Naive B cell (primary cell): ENCODE data around the gene TEAD1. TPM values are rescaled to one million over a fixed set of nuclear protein-coding genes. Genes with fewer than 3 reads are reported as not detected.
A peak's percentile ranks its signal among the peaks of the same experiment; 100 is the strongest.

Experiments
- ATAC-seq, 2 donors: fragments of 150-1000 bp; cut with Tn5 transposase; 2 replicates each; pipeline ENCODE4 v1.10.0; 2021; ENCODE audit warnings: low read depth in 2 of 2, mild to moderate bottlenecking in 2 of 2, moderate library complexity in 2 of 2
- DNase-seq: peaks from one replicate; pipeline ENCODE4 v3.0.0; 2022
- H3K27ac Mint-ChIP-seq, 6 donors: one replicate each; pipeline ENCODE4 v1.8.0; 2020 to 2022; ENCODE audit warnings: mild to moderate bottlenecking in 6 of 6, mixed read lengths in 6 of 6, moderate library complexity in 5 of 6, inconsistent platforms in 2 of 6
- H3K27me3 Mint-ChIP-seq, 3 donors: one replicate each; pipeline ENCODE4 v1.8.0; 2021 to 2022; ENCODE audit warnings: mixed read lengths in 3 of 3, mild to moderate bottlenecking in 1 of 3
- H3K36me3 Mint-ChIP-seq, 2 donors: one replicate each; pipeline ENCODE4 v1.8.0; 2020 to 2022; ENCODE audit warnings: mixed read lengths in 2 of 2, inconsistent platforms in 1 of 2, mild to moderate bottlenecking in 1 of 2
- H3K4me1 Mint-ChIP-seq, 3 donors: one replicate each; pipeline ENCODE4 v1.8.0; 2020 to 2022; ENCODE audit warnings: mixed read lengths in 3 of 3, inconsistent platforms in 1 of 3, mild to moderate bottlenecking in 1 of 3, moderate library complexity in 1 of 3
- H3K4me3 Mint-ChIP-seq, 8 donors: one replicate each; pipeline ENCODE4 v1.8.0; 2020 to 2022; ENCODE audit warnings: mild to moderate bottlenecking in 8 of 8, mixed read lengths in 8 of 8, moderate library complexity in 8 of 8, inconsistent platforms in 2 of 8
- H3K9me3 Mint-ChIP-seq, 7 donors: one replicate each; pipeline ENCODE4 v1.8.0; 2020 to 2022; ENCODE audit warnings: mixed read lengths in 7 of 7, mild to moderate bottlenecking in 5 of 7, inconsistent platforms in 2 of 7, moderate library complexity in 1 of 7
- polyA plus RNA-seq, 6 donors: library from polyadenylated mRNA; unstranded; fragments of 300-500 nt; fragmentation: Illumina TruSeq; gene quantifications; one replicate each; pipeline ENCODE4 v1.2.3, GENCODE V29; 2021; ENCODE audit warnings: low read depth in 6 of 6

TEAD1 gene
- polyA plus RNA-seq, 6 donors from 2014 or later: not detected

- DNase-seq (no peak), ATAC-seq (no peak)
- no peaks in the 10 kb centered on the region for H3K36me3 Mint-ChIP-seq
- no peaks in the 10 kb centered on the region for H3K4me1 Mint-ChIP-seq
- no peak overlapping the region for H3K4me3 Mint-ChIP-seq
- no peak overlapping the region for H3K27ac Mint-ChIP-seq
- H3K27me3 Mint-ChIP-seq: peaks cover 0 to 7% (median 3%) of the 10 kb centered on the region in 3 donors
- peaks cover 0 to 4% (median 0%) of the 10 kb centered on the region in 7 donors for H3K9me3 Mint-ChIP-seq
Observed at GRCh38 chr11:12642040-12642439, 32.2 kb upstream of the TEAD1 start.

- Mint-ChIP-seq H3K27ac (no peak overlapping the region), H3K27me3 (peaks cover 0 to 7% (median 3%) of the 10 kb centered on the region in 3 donors), H3K9me3 (peaks cover 0 to 6% (median 0%) of the 10 kb centered on the region in 7 donors), H3K36me3 (no peaks in the 10 kb centered on the region), H3K4me1 (no peaks in the 10 kb centered on the region), H3K4me3 (no peak overlapping the region)
- no peak for ATAC-seq
- no peak for DNase-seq
Observed at GRCh38 chr11:12642806-12643428, 31.3 kb upstream of the TEAD1 start.

GRCh38 chr11:12646478-12646877, 27.7 kb upstream of the TEAD1 start:
- H3K4me3 Mint-ChIP-seq: no peak overlapping the region
- no peaks in the 10 kb centered on the region for H3K4me1 Mint-ChIP-seq
- no peaks in the 10 kb centered on the region for H3K36me3 Mint-ChIP-seq
- DNase-seq: no peak
- no peak overlapping the region for H3K27ac Mint-ChIP-seq
- peaks cover 0 to 1% (median 0%) of the 10 kb centered on the region in 3 donors for H3K27me3 Mint-ChIP-seq
- H3K9me3 Mint-ChIP-seq: peaks cover 0 to 5% (median 0%) of the 10 kb centered on the region in 7 donors
- ATAC-seq: no peak

- no peaks in the 10 kb centered on the region for H3K27me3 Mint-ChIP-seq
- ATAC-seq (no peak), DNase-seq (no peak)
- H3K4me3 Mint-ChIP-seq: no peak overlapping the region
- H3K4me1 Mint-ChIP-seq: no peaks in the 10 kb centered on the region
- H3K36me3 Mint-ChIP-seq: no peaks in the 10 kb centered on the region
- H3K27ac Mint-ChIP-seq: no peak overlapping the region
- peaks cover 0 to 28% (median 8%) of the 10 kb centered on the region in 7 donors for H3K9me3 Mint-ChIP-seq
Observed at GRCh38 chr11:12653729-12654128, 20.5 kb upstream of the TEAD1 start.

- H3K27ac Mint-ChIP-seq: no peak overlapping the region
- peaks cover 0 to 28% (median 8%) of the 10 kb centered on the region in 7 donors for H3K9me3 Mint-ChIP-seq
- no peak for DNase-seq
- H3K4me3 Mint-ChIP-seq: no peak overlapping the region
- ATAC-seq: no peak
- H3K36me3 Mint-ChIP-seq: no peaks in the 10 kb centered on the region
- peaks cover 0 to 2% (median 0%) of the 10 kb centered on the region in 3 donors for H3K27me3 Mint-ChIP-seq
- H3K4me1 Mint-ChIP-seq: no peaks in the 10 kb centered on the region
Observed at GRCh38 chr11:12655842-12656241, 18.4 kb upstream of the TEAD1 start.

- no peak for ATAC-seq
- H3K27me3 Mint-ChIP-seq: peaks cover 0 to 9% (median 9%) of the 10 kb centered on the region in 3 donors
- no peak overlapping the region for H3K27ac Mint-ChIP-seq
- H3K4me1 Mint-ChIP-seq: no peaks in the 10 kb centered on the region
- no peak overlapping the region for H3K4me3 Mint-ChIP-seq
- no peaks in the 10 kb centered on the region for H3K36me3 Mint-ChIP-seq
- peaks cover 0 to 28% (median 9%) of the 10 kb centered on the region in 7 donors for H3K9me3 Mint-ChIP-seq
- DNase-seq: no peak
Observed at GRCh38 chr11:12657336-12657735, 16.9 kb upstream of the TEAD1 start.

- no peaks in the 10 kb centered on the region for H3K4me1 Mint-ChIP-seq
- H3K27me3 Mint-ChIP-seq: peaks cover 0 to 9% (median 9%) of the 10 kb centered on the region in 3 donors
- ATAC-seq (no peak), DNase-seq (no peak)
- H3K4me3 Mint-ChIP-seq: no peak overlapping the region
- no peak overlapping the region for H3K27ac Mint-ChIP-seq
- no peaks in the 10 kb centered on the region for H3K36me3 Mint-ChIP-seq
- peaks cover 0 to 28% (median 9%) of the 10 kb centered on the region in 7 donors for H3K9me3 Mint-ChIP-seq
Observed at GRCh38 chr11:12657981-12658380, 16.2 kb upstream of the TEAD1 start.

- H3K27ac Mint-ChIP-seq: no peak overlapping the region
- H3K4me1 Mint-ChIP-seq: no peaks in the 10 kb centered on the region
- no peak for ATAC-seq
- H3K9me3 Mint-ChIP-seq: peaks cover 6 to 20% (median 8%) of the 10 kb centered on the region in 7 donors
- H3K4me3 Mint-ChIP-seq: no peak overlapping the region
- peaks cover 20 to 29% (median 27%) of the 10 kb centered on the region in 3 donors for H3K27me3 Mint-ChIP-seq
- no peak for DNase-seq
- peaks cover 0 to 9% of the 10 kb centered on the region in 2 donors for H3K36me3 Mint-ChIP-seq
Observed at GRCh38 chr11:12662101-12662689, 12.0 kb upstream of the TEAD1 start.

- DNase-seq (no peak), ATAC-seq (no peak)
- peaks cover 6 to 26% (median 11%) of the 10 kb centered on the region in 7 donors for H3K9me3 Mint-ChIP-seq
- no peaks in the 10 kb centered on the region for H3K4me1 Mint-ChIP-seq
- H3K4me3 Mint-ChIP-seq: no peak overlapping the region
- H3K36me3 Mint-ChIP-seq: peaks cover 0 to 25% of the 10 kb centered on the region in 2 donors
- no peak overlapping the region for H3K27ac Mint-ChIP-seq
- peaks cover 41 to 44% (median 44%) of the 10 kb centered on the region in 3 donors for H3K27me3 Mint-ChIP-seq
Observed at GRCh38 chr11:12664385-12664784, 9.8 kb upstream of the TEAD1 start.

- ATAC-seq (no peak), DNase-seq (no peak)
- no peak overlapping the region for H3K27ac Mint-ChIP-seq
- no peak overlapping the region for H3K4me3 Mint-ChIP-seq
- peaks cover 54 to 59% (median 58%) of the 10 kb centered on the region in 3 donors for H3K27me3 Mint-ChIP-seq
- peaks cover 6 to 29% (median 13%) of the 10 kb centered on the region in 7 donors for H3K9me3 Mint-ChIP-seq
- H3K36me3 Mint-ChIP-seq: peaks cover 0 to 31% of the 10 kb centered on the region in 2 donors
- H3K4me1 Mint-ChIP-seq: no peaks in the 10 kb centered on the region
Observed at GRCh38 chr11:12666915-12667314, 7.3 kb upstream of the TEAD1 start.

GRCh38 chr11:12667646-12668045, 6.6 kb upstream of the TEAD1 start:
- peaks cover 0 to 4% (median 0%) of the 10 kb centered on the region in 3 donors for H3K4me1 Mint-ChIP-seq
- H3K27ac Mint-ChIP-seq: no peak overlapping the region
- H3K36me3 Mint-ChIP-seq: peaks cover 4 to 38% of the 10 kb centered on the region in 2 donors
- peaks cover 8 to 34% (median 14%) of the 10 kb centered on the region in 7 donors for H3K9me3 Mint-ChIP-seq
- DNase-seq (no peak), ATAC-seq (no peak)
- H3K4me3 Mint-ChIP-seq: no peak overlapping the region
- peaks cover 58 to 65% (median 62%) of the 10 kb centered on the region in 3 donors for H3K27me3 Mint-ChIP-seq

- ATAC-seq (no peak), DNase-seq (no peak)
- Mint-ChIP-seq H3K4me1 (peaks cover 0 to 4% (median under 1%) of the 10 kb centered on the region in 3 donors), H3K4me3 (no peak overlapping the region), H3K27ac (no peak overlapping the region), H3K9me3 (peaks cover 8 to 34% (median 14%) of the 10 kb centered on the region in 7 donors), H3K36me3 (peaks cover 4 to 40% of the 10 kb centered on the region in 2 donors), H3K27me3 (peaks cover 60 to 68% (median 65%) of the 10 kb centered on the region in 3 donors)
Observed at GRCh38 chr11:12668166-12668565, 6.1 kb upstream of the TEAD1 start.

- H3K27me3 Mint-ChIP-seq: peaks cover 51 to 65% (median 58%) of the 10 kb centered on the region in 3 donors
- ATAC-seq (no peak), DNase-seq (no peak)
- peaks cover 8 to 34% (median 13%) of the 10 kb centered on the region in 7 donors for H3K9me3 Mint-ChIP-seq
- H3K36me3 Mint-ChIP-seq: peaks cover 4 to 30% of the 10 kb centered on the region in 2 donors
- H3K27ac Mint-ChIP-seq: no peak overlapping the region
- H3K4me1 Mint-ChIP-seq: peaks cover 0 to 8% (median 4%) of the 10 kb centered on the region in 3 donors
- H3K4me3 Mint-ChIP-seq: no peak overlapping the region
Observed at GRCh38 chr11:12669930-12670329, 4.3 kb upstream of the TEAD1 start.

- Mint-ChIP-seq H3K4me1 (peaks cover 0 to 8% (median 4%) of the 10 kb centered on the region in 3 donors), H3K36me3 (peaks cover 4 to 30% of the 10 kb centered on the region in 2 donors), H3K4me3 (peak overlapping the region in 1 of 8 donors; percentile 48), H3K27me3 (peaks cover 48 to 56% (median 52%) of the 10 kb centered on the region in 3 donors), H3K27ac (no peak overlapping the region), H3K9me3 (peaks cover 5 to 29% (median 10%) of the 10 kb centered on the region in 7 donors)
- no peak for DNase-seq
- no peak for ATAC-seq
Observed at GRCh38 chr11:12671370-12671769, 2.9 kb upstream of the TEAD1 start.
